ENCODE results near the gene PLA1A. TPM values are rescaled to one million over a fixed set of nuclear protein-coding genes. Genes with fewer than 3 reads are reported as not detected.
"Not testable (repeated sequence)": the region's sequence is repeated elsewhere in the genome, so short reads cannot be mapped to it uniquely, and the experiment has no call there.

Gene PLA1A
- total RNA-seq, 1 donor from 2014 or later, result 0.12 TPM

- intact Hi-C loops (cut with micrococcal nuclease), result no loop called here
These were observed 26.0 kb upstream of the PLA1A start for GRCh38 chr3:119571688-119572087.

GRCh38 chr3:119575507-119575906 lies 22.2 kb upstream of the PLA1A start:
- intact Hi-C loops (cut with micrococcal nuclease), result no loop called here

- intact Hi-C loops (cut with micrococcal nuclease), result loop anchor here (1.0 kb wide), 4 partner anchors 20 to 97 kb away; partner anchors contain the start of genes CD80 and TIMMDC1
These were observed 18.2 kb upstream of the PLA1A start, which contains the start of gene ADPRH for GRCh38 chr3:119579366-119580066. TSS of gene ADPRH (plus strand) at chr3:119579492. CDS start at chr3:119582170, 2,678 bp downstream.

GRCh38 chr3:119580067-119580760 lies 17.5 kb upstream of the PLA1A start:
- intact Hi-C loops (cut with micrococcal nuclease), result loop anchor here (1.0 kb wide), 1 partner anchor 21 kb away; the partner anchor contains the start of gene CD80

- intact Hi-C loops (cut with micrococcal nuclease), result loop anchor here (2.0 kb wide), 1 partner anchor 17 kb away; no protein-coding TSS in a partner anchor
These were observed 15.5 kb upstream of the PLA1A start for GRCh38 chr3:119582178-119582577.

- intact Hi-C loops (cut with micrococcal nuclease), result no loop called here
These were observed 12.5 kb upstream of the PLA1A start for GRCh38 chr3:119585208-119585607.

GRCh38 chr3:119585856-119586570 lies 11.7 kb upstream of the PLA1A start:
- intact Hi-C loops (cut with micrococcal nuclease), result no loop called here

- intact Hi-C loops (cut with micrococcal nuclease), result no loop called here
These were observed 10.9 kb upstream of the PLA1A start for GRCh38 chr3:119586733-119587172.

GRCh38 chr3:119588112-119588511 lies 9.6 kb upstream of the PLA1A start:
- intact Hi-C loops (cut with micrococcal nuclease), result no loop called here

GRCh38 chr3:119589102-119589773 lies 8.4 kb upstream of the PLA1A start:
- intact Hi-C loops (cut with micrococcal nuclease), result no loop called here

GRCh38 chr3:119590706-119591105 lies 7.0 kb upstream of the PLA1A start:
- intact Hi-C loops (cut with micrococcal nuclease), result no loop called here

- intact Hi-C loops (cut with micrococcal nuclease), result no loop called here
These were observed 4.8 kb upstream of the PLA1A start for GRCh38 chr3:119592861-119593260.

- intact Hi-C loops (cut with micrococcal nuclease), result no loop called here
These were observed 3.6 kb upstream of the PLA1A start for GRCh38 chr3:119594066-119594465.

- intact Hi-C loops (cut with micrococcal nuclease), result not testable (repeated sequence)
These were observed 2.8 kb upstream of the PLA1A start for GRCh38 chr3:119594929-119595328.

- intact Hi-C loops (cut with micrococcal nuclease), result no loop called here
These were observed 1.9 kb upstream of the PLA1A start for GRCh38 chr3:119595639-119596334.

GRCh38 chr3:119596398-119596797 lies 1.3 kb upstream of the PLA1A start:
- intact Hi-C loops (cut with micrococcal nuclease), result no loop called here

GRCh38 chr3:119598410-119599098 lies 869 bp downstream of the PLA1A start:
- intact Hi-C loops (cut with micrococcal nuclease), result loop anchor here (2.0 kb wide), 2 partner anchors 16 to 40 kb away; no protein-coding TSS in a partner anchor

GRCh38 chr3:119599558-119600174 lies 2.0 kb downstream of the PLA1A start:
- intact Hi-C loops (cut with micrococcal nuclease), result loop anchor here (1.0 to 2.0 kb wide), 3 partner anchors 17 to 77 kb away; no protein-coding TSS in a partner anchor

GRCh38 chr3:119600732-119601131 lies 3.0 kb downstream of the PLA1A start:
- intact Hi-C loops (cut with micrococcal nuclease), result loop anchor here (1.0 kb wide), 1 partner anchor 76 kb away; no protein-coding TSS in a partner anchor

Measured in T-helper 1 cell treated with Interleukin-12 subunit alpha and Interleukin-12 subunit beta and Interleukin-4 antibody, amounts not matched to agents 30 ng/mL and 1 ng/mL, for 36 hours (primary cell).